GM10847 (cell line): ENCODE data around the gene PTPRK.

ENCODE experiments used
- POLR2A ChIP-seq: IDR thresholded peaks from 2 replicates; pipeline ENCODE4 v1.6.1; 2011; ENCODE audit not compliant: insufficient read length; ENCODE audit errors: extremely low read depth

PTPRK gene

DNA sequence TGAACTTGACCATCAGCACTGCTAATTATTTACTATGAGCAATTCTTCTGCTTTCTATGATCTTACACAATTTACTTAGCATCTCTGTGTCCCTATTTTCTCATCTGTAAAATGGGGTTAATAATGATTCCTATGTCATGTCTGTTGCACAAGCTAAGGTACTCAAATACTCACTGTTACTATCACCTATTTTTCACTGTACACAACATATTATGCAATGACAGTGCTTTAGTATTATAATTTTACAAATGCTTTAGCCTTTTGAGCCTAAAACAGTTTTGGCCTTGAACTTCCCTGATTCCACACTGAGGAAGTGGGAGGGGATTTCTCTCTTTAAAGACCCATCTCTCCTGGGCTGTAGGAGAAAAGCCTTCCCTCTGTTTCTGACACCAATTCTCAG, 582.7 kb downstream of the PTPRK start:
- TF ChIP-seq POLR2A: no peak

GRCh38 chr6:127937102-127937501, 583.3 kb downstream of the PTPRK start:
- TF ChIP-seq POLR2A: no peak

GRCh38 chr6:127934956-127935355, 585.4 kb downstream of the PTPRK start:
- no peak for TF ChIP-seq POLR2A

- no peak for TF ChIP-seq POLR2A
Observed at GRCh38 chr6:127933852-127934840, 586.3 kb downstream of the PTPRK start.

DNA sequence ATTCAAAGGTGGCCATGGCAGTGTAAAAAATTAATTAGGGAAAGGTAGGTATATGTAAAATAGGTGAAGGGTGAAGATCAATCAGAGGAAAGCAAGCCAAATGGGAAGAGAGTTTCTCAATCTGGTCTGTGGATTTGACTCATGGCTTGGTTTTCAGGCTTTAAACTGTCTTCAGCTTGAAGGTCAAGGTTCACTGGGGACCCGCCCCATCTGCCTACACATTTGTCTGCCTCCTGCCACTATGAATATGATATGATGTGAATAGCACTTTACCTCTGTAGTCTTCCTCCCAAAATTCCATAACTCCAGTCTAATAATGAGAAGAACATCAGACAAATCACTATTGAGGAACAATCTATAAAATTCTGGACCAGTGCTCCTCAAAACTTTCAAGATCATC, 587.3 kb downstream of the PTPRK start:
- no peak for TF ChIP-seq POLR2A

DNA sequence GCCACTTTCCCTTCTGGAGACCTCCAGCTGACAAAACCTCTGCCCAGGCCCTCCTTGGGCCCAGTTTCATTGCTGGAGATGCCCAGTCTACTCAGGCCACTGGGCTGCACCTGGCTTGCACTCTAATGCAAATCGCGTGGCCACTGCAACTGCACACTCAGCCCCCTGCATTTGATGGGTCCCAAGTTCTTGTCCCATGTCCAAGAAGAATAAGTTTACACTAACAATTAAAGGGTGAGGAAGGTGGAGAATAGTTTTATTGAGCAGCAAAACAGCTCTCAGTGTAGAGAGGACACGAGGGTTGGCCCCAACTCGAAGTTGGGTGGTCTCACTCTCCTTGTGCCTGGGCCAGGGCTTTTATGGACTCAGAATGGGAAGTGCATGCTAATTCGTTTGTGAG, 587.7 kb downstream of the PTPRK start:
- no peak for TF ChIP-seq POLR2A

- TF ChIP-seq POLR2A: no peak
Observed at GRCh38 chr6:127924440-127924839, 596.0 kb downstream of the PTPRK start.

DNA sequence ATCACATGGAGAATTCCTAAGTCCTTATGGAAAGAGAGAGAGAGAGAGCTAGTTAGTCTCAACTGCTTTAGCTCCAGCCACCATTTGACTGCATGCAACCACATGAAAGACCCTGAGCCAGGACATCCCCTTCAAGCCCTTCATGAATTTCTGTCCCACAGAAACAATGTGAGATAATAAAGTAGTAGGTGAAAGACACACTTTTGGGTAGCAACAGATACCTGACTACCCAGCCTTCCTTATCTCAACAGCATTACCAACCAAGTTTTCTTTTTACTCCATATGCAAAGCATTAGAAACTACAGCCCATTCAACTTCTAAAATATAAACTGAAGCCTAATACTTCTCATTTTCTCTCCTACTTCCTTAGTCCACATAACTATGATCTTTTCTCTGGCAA, 596.4 kb downstream of the PTPRK start:
- TF ChIP-seq POLR2A: no peak

DNA sequence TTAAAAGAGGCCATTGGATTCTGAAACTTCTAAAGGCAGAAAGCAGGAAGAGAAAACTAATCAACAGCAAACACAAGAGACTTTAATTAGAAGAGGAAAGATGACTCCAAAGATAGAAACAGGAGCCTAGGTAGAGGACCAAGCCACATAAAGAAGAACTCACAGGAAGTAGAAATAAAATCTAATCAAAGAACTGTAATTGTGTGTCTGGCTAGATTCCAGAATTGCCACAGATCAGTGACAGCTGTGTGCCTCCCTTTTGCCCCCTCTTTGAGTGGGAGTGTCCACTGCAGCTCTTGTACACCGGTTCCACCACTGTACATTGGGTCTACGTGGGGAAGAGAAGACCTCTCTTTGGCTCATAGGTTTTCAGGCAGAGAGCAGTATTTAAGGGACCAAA, 597.3 kb downstream of the PTPRK start:
- no peak for TF ChIP-seq POLR2A

DNA sequence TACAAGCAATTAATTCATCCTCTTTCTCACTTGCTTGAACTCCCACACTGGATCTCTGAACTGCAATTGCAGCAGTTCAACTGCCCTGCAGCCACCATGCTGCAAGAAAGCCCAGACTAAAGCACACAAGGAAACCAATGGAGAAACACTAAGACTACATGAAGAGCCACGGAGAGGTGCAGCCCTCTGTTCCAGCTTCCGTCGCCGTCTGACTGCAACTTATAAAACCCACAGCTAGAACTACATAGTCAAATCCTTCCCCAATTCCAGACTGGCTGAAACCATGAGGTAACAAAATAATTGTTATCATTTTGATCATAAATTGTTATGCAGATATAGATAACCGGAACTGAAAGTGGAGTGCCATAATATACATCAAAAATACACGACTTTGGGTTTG, 598.4 kb downstream of the PTPRK start:
- TF ChIP-seq POLR2A: no peak

GRCh38 chr6:127920804-127921203, 599.6 kb downstream of the PTPRK start:
- no peak for TF ChIP-seq POLR2A
